HEK293 (cell line): ENCODE measurements around the gene MRPL9.

Experiments used
- CTCF ChIP-seq: fragments of 450-650 bp; formaldehyde crosslinking; IDR thresholded peaks from 2 replicates; pipeline ENCODE4 v1.5.1; 2016; ENCODE audit warnings: missing biosample characterization, missing genetic modification characterization
- EGR2 ChIP-seq: fragments of 450-650 bp; formaldehyde crosslinking; IDR thresholded peaks from 2 replicates; pipeline ENCODE4 v1.5.1; 2016; ENCODE audit warnings: low read depth, missing biosample characterization, missing genetic modification characterization
- GLIS2 ChIP-seq: fragments of 450-650 bp; formaldehyde crosslinking; IDR thresholded peaks from 2 replicates; pipeline ENCODE4 v1.5.1; 2016; ENCODE audit warnings: missing biosample characterization, missing genetic modification characterization
- PRDM4 ChIP-seq: fragments of 450-650 bp; formaldehyde crosslinking; IDR thresholded peaks from 2 replicates; pipeline ENCODE4 v1.5.1; 2017; ENCODE audit warnings: missing biosample characterization, missing genetic modification characterization
- SCRT1 ChIP-seq: fragments of 450-650 bp; formaldehyde crosslinking; IDR thresholded peaks from 2 replicates; pipeline ENCODE4 v1.5.1; 2016; ENCODE audit warnings: missing biosample characterization, missing genetic modification characterization, borderline replicate concordance
- ZBTB10 ChIP-seq: fragments of 450-650 bp; formaldehyde crosslinking; IDR thresholded peaks from 2 replicates; pipeline ENCODE4 v1.5.1; 2016; ENCODE audit warnings: missing biosample characterization, missing genetic modification characterization
- ZFP69B ChIP-seq: fragments of 450-650 bp; formaldehyde crosslinking; IDR thresholded peaks from 2 replicates; pipeline ENCODE4 v1.5.1; 2016; ENCODE audit warnings: missing biosample characterization, missing genetic modification characterization
- ZNF157 ChIP-seq: fragments of 450-650 bp; formaldehyde crosslinking; IDR thresholded peaks from 2 replicates; pipeline ENCODE4 v1.5.1; 2016; ENCODE audit warnings: missing biosample characterization, missing genetic modification characterization
- ZNF174 ChIP-seq: fragments of 450-650 bp; formaldehyde crosslinking; IDR thresholded peaks from 2 replicates; pipeline ENCODE4 v1.5.0; 2017; ENCODE audit warnings: missing biosample characterization, mild to moderate bottlenecking, missing genetic modification characterization
- ZNF280D ChIP-seq: fragments of 450-650 bp; formaldehyde crosslinking; IDR thresholded peaks from 2 replicates; pipeline ENCODE4 v1.5.1; 2016; ENCODE audit warnings: missing biosample characterization, missing genetic modification characterization
- ZNF433 ChIP-seq: fragments of 450-650 bp; formaldehyde crosslinking; IDR thresholded peaks from 2 replicates; pipeline ENCODE4 v1.5.1; 2016; ENCODE audit warnings: missing biosample characterization, missing genetic modification characterization, low read depth
- ZNF488 ChIP-seq: fragments of 450-650 bp; formaldehyde crosslinking; IDR thresholded peaks from 2 replicates; pipeline ENCODE4 v1.5.1; 2016; ENCODE audit warnings: missing biosample characterization, missing genetic modification characterization
- ZNF521 ChIP-seq: fragments of 450-650 bp; formaldehyde crosslinking; IDR thresholded peaks from 2 replicates; pipeline ENCODE4 v1.5.1; 2017; ENCODE audit warnings: missing biosample characterization, mild to moderate bottlenecking, missing genetic modification characterization
- ZNF560 ChIP-seq: fragments of 450-650 bp; formaldehyde crosslinking; IDR thresholded peaks from 2 replicates; pipeline ENCODE4 v1.5.1; 2017; ENCODE audit warnings: missing biosample characterization, missing genetic modification characterization, borderline replicate concordance
- ZNF629 ChIP-seq: fragments of 450-650 bp; formaldehyde crosslinking; IDR thresholded peaks from 2 replicates; pipeline ENCODE4 v1.5.1; 2017; ENCODE audit warnings: missing biosample characterization, missing genetic modification characterization
- ZNF692 ChIP-seq: fragments of 450-650 bp; formaldehyde crosslinking; IDR thresholded peaks from 2 replicates; pipeline ENCODE4 v1.5.1; 2016; ENCODE audit warnings: missing biosample characterization, missing genetic modification characterization
- ZNF701 ChIP-seq: fragments of 450-650 bp; formaldehyde crosslinking; IDR thresholded peaks from 2 replicates; pipeline ENCODE4 v1.5.1; 2016; ENCODE audit warnings: missing biosample characterization, missing genetic modification characterization
- ZNF792 ChIP-seq: fragments of 450-650 bp; formaldehyde crosslinking; IDR thresholded peaks from 2 replicates; pipeline ENCODE4 v1.5.1; 2016; ENCODE audit warnings: missing biosample characterization, missing genetic modification characterization
- TF ChIP-seq, protein P1 (sequence below): fragments of 450-650 bp; formaldehyde crosslinking; IDR thresholded peaks from 2 replicates; pipeline ENCODE4 v1.5.1; 2016; ENCODE audit warnings: missing biosample characterization, missing genetic modification characterization
- TF ChIP-seq, protein P2 (sequence below): fragments of 450-650 bp; formaldehyde crosslinking; IDR thresholded peaks from 2 replicates; pipeline ENCODE4 v1.5.1; 2017; ENCODE audit warnings: missing biosample characterization, missing genetic modification characterization
- TF ChIP-seq, protein P3 (sequence below): sonication (generic); formaldehyde crosslinking; IDR thresholded peaks from 2 replicates; pipeline ENCODE4 v1.8.1; 2022; ENCODE audit warnings: mild to moderate bottlenecking, moderate library complexity, missing genetic modification reagents

MRPL9 gene

GRCh38 chr1:151715726-151716404 is 47.4 kb downstream of the MRPL9 start (continued):
- TF ChIP-seq ZNF174 (tag by site-specific recombination) (no peak), CTCF (peak; percentile 20; the same call in 1 of the 2 replicates), SCRT1 (tag by site-specific recombination) (no peak), ZNF560 (tag by site-specific recombination) (no peak), GLIS2 (tag by site-specific recombination) (0 out of 2 replicates have a peak, but pooled peaks have one; percentile 64), ZNF521 (tag by site-specific recombination) (no peak), ZNF701 (tag by site-specific recombination) (no peak), EGR2 (tag by site-specific recombination) (peak; percentile 39; the same call in 1 of the 2 replicates), ZNF280D (no peak), ZBTB10 (tag by site-specific recombination) (0 out of 2 replicates have a peak, but pooled peaks have one; percentile 27), ZFP69B (tag by site-specific recombination) (0 out of 2 replicates have a peak, but pooled peaks have one; percentile 57), ZNF433 (no peak), ZNF157 (tag by site-specific recombination) (no peak), ZNF692 (tag by site-specific recombination) (peak; percentile 69), ZNF629 (tag by site-specific recombination) (no peak), ZNF488 (tag by site-specific recombination) (0 out of 2 replicates have a peak, but pooled peaks have one; percentile 42), ZNF792 (tag by site-specific recombination) (no peak), PRDM4 (no peak)
- TF ChIP-seq, protein P1, sequence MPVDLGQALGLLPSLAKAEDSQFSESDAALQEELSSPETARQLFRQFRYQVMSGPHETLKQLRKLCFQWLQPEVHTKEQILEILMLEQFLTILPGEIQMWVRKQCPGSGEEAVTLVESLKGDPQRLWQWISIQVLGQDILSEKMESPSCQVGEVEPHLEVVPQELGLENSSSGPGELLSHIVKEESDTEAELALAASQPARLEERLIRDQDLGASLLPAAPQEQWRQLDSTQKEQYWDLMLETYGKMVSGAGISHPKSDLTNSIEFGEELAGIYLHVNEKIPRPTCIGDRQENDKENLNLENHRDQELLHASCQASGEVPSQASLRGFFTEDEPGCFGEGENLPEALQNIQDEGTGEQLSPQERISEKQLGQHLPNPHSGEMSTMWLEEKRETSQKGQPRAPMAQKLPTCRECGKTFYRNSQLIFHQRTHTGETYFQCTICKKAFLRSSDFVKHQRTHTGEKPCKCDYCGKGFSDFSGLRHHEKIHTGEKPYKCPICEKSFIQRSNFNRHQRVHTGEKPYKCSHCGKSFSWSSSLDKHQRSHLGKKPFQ (tag by site-specific recombination): no peak
- TF ChIP-seq, protein P2, sequence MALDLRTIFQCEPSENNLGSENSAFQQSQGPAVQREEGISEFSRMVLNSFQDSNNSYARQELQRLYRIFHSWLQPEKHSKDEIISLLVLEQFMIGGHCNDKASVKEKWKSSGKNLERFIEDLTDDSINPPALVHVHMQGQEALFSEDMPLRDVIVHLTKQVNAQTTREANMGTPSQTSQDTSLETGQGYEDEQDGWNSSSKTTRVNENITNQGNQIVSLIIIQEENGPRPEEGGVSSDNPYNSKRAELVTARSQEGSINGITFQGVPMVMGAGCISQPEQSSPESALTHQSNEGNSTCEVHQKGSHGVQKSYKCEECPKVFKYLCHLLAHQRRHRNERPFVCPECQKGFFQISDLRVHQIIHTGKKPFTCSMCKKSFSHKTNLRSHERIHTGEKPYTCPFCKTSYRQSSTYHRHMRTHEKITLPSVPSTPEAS: no peak
- TF ChIP-seq, protein P3, sequence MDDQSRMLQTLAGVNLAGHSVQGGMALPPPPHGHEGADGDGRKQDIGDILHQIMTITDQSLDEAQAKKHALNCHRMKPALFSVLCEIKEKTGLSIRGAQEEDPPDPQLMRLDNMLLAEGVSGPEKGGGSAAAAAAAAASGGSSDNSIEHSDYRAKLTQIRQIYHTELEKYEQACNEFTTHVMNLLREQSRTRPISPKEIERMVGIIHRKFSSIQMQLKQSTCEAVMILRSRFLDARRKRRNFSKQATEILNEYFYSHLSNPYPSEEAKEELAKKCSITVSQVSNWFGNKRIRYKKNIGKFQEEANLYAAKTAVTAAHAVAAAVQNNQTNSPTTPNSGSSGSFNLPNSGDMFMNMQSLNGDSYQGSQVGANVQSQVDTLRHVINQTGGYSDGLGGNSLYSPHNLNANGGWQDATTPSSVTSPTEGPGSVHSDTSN (CRISPR knock-in tag): no peak
